Measurements from ENCODE around the gene HPF1.

GRCh38 chr4:169715826-169716225 lies 41.9 kb downstream of the HPF1 start:
- TF ChIP-seq CTCF (IDR thresholded peaks at IDR 0.05; ENCODE audit: borderline replicate concordance, extremely low read depth, low read length, poor library complexity, severe bottlenecking) (no peak), EZH2 (IDR thresholded peaks at IDR 0.05; ENCODE audit: borderline replicate concordance, low read depth, low read length, severe bottlenecking) (no peak)
